Parathyroid adenoma (tissue), 2 donors: ENCODE data around the gene ABCA8.
"Not testable (repeated sequence)": the region's sequence is repeated elsewhere in the genome, so short reads cannot be mapped to it uniquely, and the experiment has no call there.

Experiments used
- H2AFZ ChIP-seq: fragments of 300-600 bp; sonication (generic); one replicate; pipeline ENCODE4 v1.7.0; 2017; ENCODE audit warnings: antibody characterized with exemption, mild to moderate bottlenecking
- H3K27ac ChIP-seq: fragments of 300-600 bp; sonication (generic); one replicate; pipeline ENCODE4 v1.7.0; 2017
- H3K27me3 ChIP-seq: fragments of 300-600 bp; sonication (generic); one replicate; pipeline ENCODE4 v1.7.0; 2017; ENCODE audit warnings: low read length; ENCODE audit not compliant: control insufficient read depth, insufficient read depth
- H3K36me3 ChIP-seq: fragments of 300-600 bp; sonication (generic); one replicate; pipeline ENCODE4 v1.7.0; 2017; ENCODE audit warnings: low read length; ENCODE audit not compliant: control insufficient read depth, insufficient read depth
- H3K4me1 ChIP-seq: fragments of 300-600 bp; sonication (generic); one replicate; pipeline ENCODE4 v1.7.0; 2017; ENCODE audit warnings: control low read depth
- H3K4me2 ChIP-seq: fragments of 300-600 bp; sonication (generic); one replicate; pipeline ENCODE4 v1.7.0; 2017; ENCODE audit warnings: low read length
- H3K4me3 ChIP-seq: fragments of 300-600 bp; sonication (generic); one replicate; pipeline ENCODE4 v1.7.0; 2017; ENCODE audit warnings: low read depth, low read length
- H3K79me2 ChIP-seq: fragments of 300-600 bp; sonication (generic); one replicate; pipeline ENCODE4 v1.7.0; 2017; ENCODE audit warnings: control low read depth
- H3K9ac ChIP-seq: fragments of 300-600 bp; sonication (generic); one replicate; pipeline ENCODE4 v1.7.0; 2017; ENCODE audit warnings: mild to moderate bottlenecking
- H3K9me3 ChIP-seq: fragments of 300-600 bp; sonication (generic); one replicate; pipeline ENCODE4 v1.7.0; 2017; ENCODE audit warnings: low read length; ENCODE audit not compliant: control insufficient read depth
- CTCF ChIP-seq: fragments of 300-600 bp; sonication (generic); IDR thresholded peaks from one replicate; pipeline ENCODE4 v1.7.0; 2017; ENCODE audit warnings: antibody characterized with exemption, mild to moderate bottlenecking
- donor health status: primary hyperparathyroidism.

ABCA8 gene

GRCh38 chr17:68955181-68955841, at the start of gene ABCA8:
ABCA8 (minus strand) TSS chr17:68955392; CDS start chr17:68942034, 13,358 bp downstream.
- H3K4me1 ChIP-seq = no peaks in the 10 kb centered on the region
- no peak within 1 kb of the TSS for H3K27ac ChIP-seq
- no peak within 1 kb of the TSS for H2AFZ ChIP-seq
- no peaks in the 10 kb centered on the region for H3K27me3 ChIP-seq
- no peak within 1 kb of the TSS for H3K9ac ChIP-seq
- H3K79me2 ChIP-seq = no peaks in the 10 kb centered on the region
- H3K36me3 ChIP-seq = no peaks in the 10 kb centered on the region
- H3K9me3 ChIP-seq = no peaks in the 10 kb centered on the region
- H3K4me2 ChIP-seq = no peak within 1 kb of the TSS
- H3K4me3 ChIP-seq = no peak within 1 kb of the TSS
- TF ChIP-seq CTCF = no peak

GRCh38 chr17:69004759-69005158, 49.6 kb upstream of the ABCA8 start:
- H3K9me3 ChIP-seq, H3K36me3 ChIP-seq, H3K27ac ChIP-seq, H3K9ac ChIP-seq, H3K79me2 ChIP-seq, H3K27me3 ChIP-seq, H2AFZ ChIP-seq, H3K4me3 ChIP-seq, H3K4me1 ChIP-seq, H3K4me2 ChIP-seq: not testable (repeated sequence)

- H3K4me3 ChIP-seq, H3K27ac ChIP-seq, H3K9ac ChIP-seq, H2AFZ ChIP-seq, H3K4me1 ChIP-seq, H3K36me3 ChIP-seq, H3K27me3 ChIP-seq, H3K9me3 ChIP-seq, H3K79me2 ChIP-seq, H3K4me2 ChIP-seq: not testable (repeated sequence)
These were observed 44.6 kb upstream of the ABCA8 start for GRCh38 chr17:68999743-69000142.

GRCh38 chr17:68993112-68993511, 37.9 kb upstream of the ABCA8 start:
- H3K4me3 ChIP-seq = no peak overlapping the region
- TF ChIP-seq CTCF = no peak
- H3K4me1 ChIP-seq = no peaks in the 10 kb centered on the region
- no peaks in the 10 kb centered on the region for H3K9me3 ChIP-seq
- no peak overlapping the region for H3K4me2 ChIP-seq
- no peaks in the 10 kb centered on the region for H3K36me3 ChIP-seq
- no peak overlapping the region for H3K9ac ChIP-seq
- no peak overlapping the region for H3K27ac ChIP-seq
- H3K79me2 ChIP-seq = no peaks in the 10 kb centered on the region
- no peak overlapping the region for H2AFZ ChIP-seq
- no peaks in the 10 kb centered on the region for H3K27me3 ChIP-seq

GRCh38 chr17:68987966-68988365, 32.8 kb upstream of the ABCA8 start:
- TF ChIP-seq CTCF = no peak
- Histone ChIP-seq H3K27me3 (no peaks in the 10 kb centered on the region), H3K36me3 (no peaks in the 10 kb centered on the region), H3K4me2 (no peak overlapping the region), H3K9ac (no peak overlapping the region), H3K4me1 (no peaks in the 10 kb centered on the region), H2AFZ (no peak overlapping the region), H3K4me3 (no peak overlapping the region), H3K9me3 (no peaks in the 10 kb centered on the region), H3K79me2 (no peaks in the 10 kb centered on the region), H3K27ac (no peak overlapping the region)

GRCh38 chr17:68981288-68981687, 26.1 kb upstream of the ABCA8 start:
- Histone ChIP-seq H3K27ac (no peak overlapping the region), H3K4me3 (no peak overlapping the region)

More at GRCh38 chr17:68981288-68981687, 26.1 kb upstream of the ABCA8 start:
- Histone ChIP-seq H3K4me1 (no peaks in the 10 kb centered on the region), H2AFZ (no peak overlapping the region), H3K27me3 (no peaks in the 10 kb centered on the region), H3K4me2 (no peak overlapping the region), H3K36me3 (no peaks in the 10 kb centered on the region), H3K9ac (no peak overlapping the region), H3K79me2 (no peaks in the 10 kb centered on the region), H3K9me3 (no peaks in the 10 kb centered on the region)
- no peak for TF ChIP-seq CTCF
